ENCODE measurements around the gene ZNF462.

Gene ZNF462

GRCh38 chr9:106925392-106925791, 62.4 kb downstream of the ZNF462 start:
- no peak for TF ChIP-seq CTCF (IDR thresholded peaks at IDR 0.05; ENCODE audit: insufficient read depth, low read length, missing control alignments)
- POLR2A ChIA-PET, result no interaction called here
- no peak for DNase-seq (ENCODE audit: low read depth, low spot score)
- CTCF ChIA-PET, result no interaction called here
- no peak overlapping the region for H3K4me3 ChIP-seq (ENCODE audit: low read depth, low read length)

- no peak for TF ChIP-seq CTCF (IDR thresholded peaks at IDR 0.05; ENCODE audit: insufficient read depth, low read length, missing control alignments)
- H3K4me3 ChIP-seq (ENCODE audit: low read depth, low read length), result no peak overlapping the region
- ChIA-PET POLR2A (no interaction called here), CTCF (no interaction called here)
- no peak for DNase-seq (ENCODE audit: low read depth, low spot score)
Measured at GRCh38 chr9:106927916-106928315, 65.0 kb downstream of the ZNF462 start.

- DNase-seq (ENCODE audit: low read depth, low spot score), result no peak
- no peak overlapping the region for H3K4me3 ChIP-seq (ENCODE audit: low read depth, low read length)
- no peak for TF ChIP-seq CTCF (IDR thresholded peaks at IDR 0.05; ENCODE audit: insufficient read depth, low read length, missing control alignments)
- POLR2A ChIA-PET, result no interaction called here
- CTCF ChIA-PET, result no interaction called here
Measured at GRCh38 chr9:106928350-106928749, 65.4 kb downstream of the ZNF462 start.

GRCh38 chr9:106929471-106930177, 66.7 kb downstream of the ZNF462 start:
- TF ChIP-seq CTCF (IDR thresholded peaks at IDR 0.05; ENCODE audit: insufficient read depth, low read length, missing control alignments), result no peak
- no peak overlapping the region for H3K4me3 ChIP-seq (ENCODE audit: low read depth, low read length)
- CTCF ChIA-PET, result no interaction called here
- POLR2A ChIA-PET, result no interaction called here
- DNase-seq (ENCODE audit: low read depth, low spot score), result no peak

- DNase-seq (ENCODE audit: low read depth, low spot score), result no peak
- TF ChIP-seq CTCF (IDR thresholded peaks at IDR 0.05; ENCODE audit: insufficient read depth, low read length, missing control alignments), result no peak
- no peak overlapping the region for H3K4me3 ChIP-seq (ENCODE audit: low read depth, low read length)
- ChIA-PET CTCF (no interaction called here), POLR2A (no interaction called here)
Measured at GRCh38 chr9:106930477-106930876, 67.5 kb downstream of the ZNF462 start.

GRCh38 chr9:106931466-106931865, 68.5 kb downstream of the ZNF462 start:
- TF ChIP-seq CTCF (IDR thresholded peaks at IDR 0.05; ENCODE audit: insufficient read depth, low read length, missing control alignments), result no peak
- CTCF ChIA-PET, result no interaction called here
- POLR2A ChIA-PET, result no interaction called here
- no peak for DNase-seq (ENCODE audit: low read depth, low spot score)
- H3K4me3 ChIP-seq (ENCODE audit: low read depth, low read length), result no peak overlapping the region
